GM21360 (cell line): ENCODE results near the gene METTL22.
A peak's percentile ranks its signal among the peaks of the same experiment; 100 is the strongest.
"Not testable (repeated sequence)": the region's sequence is repeated elsewhere in the genome, so short reads cannot be mapped to it uniquely, and the experiment has no call there.

Experiments used
- ATAC-seq: cut with Tn5 transposase; IDR thresholded peaks from one replicate; pipeline ENCODE4 v1.9.1; 2021; ENCODE audit warnings: mild to moderate bottlenecking, moderate library complexity; ENCODE audit not compliant: unreplicated experiment

The METTL22 gene

DNA sequence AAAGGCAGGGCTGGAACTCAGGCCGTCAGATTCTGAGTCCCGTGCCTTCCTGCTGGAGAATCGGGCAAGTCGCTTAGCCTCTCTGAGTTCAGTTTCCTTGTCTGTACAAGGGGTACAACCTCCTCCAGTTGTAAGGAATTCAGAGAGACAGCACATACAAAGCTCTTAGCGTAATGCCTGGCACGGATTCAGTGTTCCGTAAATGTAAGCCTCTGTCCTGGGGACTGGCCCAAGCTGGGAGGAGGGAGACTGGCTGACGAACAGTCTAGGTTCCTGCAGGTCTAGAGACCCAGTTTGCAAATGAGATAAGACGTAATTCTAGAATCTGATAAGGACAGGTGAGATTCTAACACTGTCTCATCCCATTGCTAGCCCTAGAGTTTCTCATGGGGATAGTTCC, 9.9 kb downstream of the METTL22 start:
- no peak for ATAC-seq

DNA sequence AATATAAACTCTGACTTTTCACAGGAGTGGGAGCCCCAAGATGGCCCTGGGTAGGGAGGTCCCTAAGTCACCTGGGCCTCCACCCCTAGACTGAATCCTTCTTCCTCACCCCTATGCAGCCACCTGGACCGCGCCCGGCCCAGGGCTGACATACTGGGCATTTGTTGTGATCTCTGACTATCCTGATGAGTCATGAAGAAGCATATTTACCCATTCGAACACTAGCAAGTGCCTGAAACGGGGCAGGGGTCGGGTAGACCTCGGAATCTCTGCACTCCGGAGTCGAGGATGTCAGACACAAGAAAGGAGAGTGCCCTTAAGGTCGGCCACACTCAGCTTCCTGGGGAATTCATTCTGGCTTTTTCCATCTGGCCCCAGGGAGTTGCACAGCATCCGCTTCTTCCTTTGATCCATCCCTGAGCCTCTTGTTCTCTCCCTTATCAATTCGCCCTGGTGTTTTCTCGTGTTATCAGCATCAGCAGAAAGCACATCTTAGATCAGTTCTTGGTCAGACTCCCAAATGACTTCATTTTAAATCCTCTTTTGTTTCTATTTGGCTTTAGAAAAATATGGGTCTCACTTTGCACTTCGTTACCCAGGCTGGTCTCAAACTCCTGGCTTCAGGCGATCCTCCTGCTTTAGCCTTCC, 10.4 kb downstream of the METTL22 start:
- no peak for ATAC-seq

DNA sequence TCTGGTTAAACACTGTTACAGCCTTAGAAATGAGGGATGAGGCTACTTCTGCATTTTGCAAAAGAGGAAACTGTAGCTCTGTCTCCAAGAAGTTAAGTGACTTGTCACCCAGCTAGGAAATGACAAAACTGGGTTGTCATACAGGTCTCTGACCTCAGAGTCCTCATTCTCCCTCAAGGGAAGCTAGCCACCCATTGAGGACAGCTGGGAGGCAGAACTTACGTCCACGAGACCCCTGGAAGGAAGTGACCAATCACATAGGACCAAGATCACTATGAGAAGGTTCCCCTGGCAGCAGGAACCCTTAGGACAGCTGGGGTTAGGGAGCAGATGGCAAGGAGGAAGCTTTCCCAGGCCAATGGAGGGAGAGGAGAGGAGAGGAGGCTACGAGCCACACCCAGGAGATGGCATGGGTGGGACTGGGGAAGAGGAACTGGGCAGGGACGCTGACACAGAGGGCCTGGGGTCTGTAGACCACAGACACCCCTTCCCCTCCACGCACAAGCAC, 11.2 kb downstream of the METTL22 start:
- no peak for ATAC-seq

DNA sequence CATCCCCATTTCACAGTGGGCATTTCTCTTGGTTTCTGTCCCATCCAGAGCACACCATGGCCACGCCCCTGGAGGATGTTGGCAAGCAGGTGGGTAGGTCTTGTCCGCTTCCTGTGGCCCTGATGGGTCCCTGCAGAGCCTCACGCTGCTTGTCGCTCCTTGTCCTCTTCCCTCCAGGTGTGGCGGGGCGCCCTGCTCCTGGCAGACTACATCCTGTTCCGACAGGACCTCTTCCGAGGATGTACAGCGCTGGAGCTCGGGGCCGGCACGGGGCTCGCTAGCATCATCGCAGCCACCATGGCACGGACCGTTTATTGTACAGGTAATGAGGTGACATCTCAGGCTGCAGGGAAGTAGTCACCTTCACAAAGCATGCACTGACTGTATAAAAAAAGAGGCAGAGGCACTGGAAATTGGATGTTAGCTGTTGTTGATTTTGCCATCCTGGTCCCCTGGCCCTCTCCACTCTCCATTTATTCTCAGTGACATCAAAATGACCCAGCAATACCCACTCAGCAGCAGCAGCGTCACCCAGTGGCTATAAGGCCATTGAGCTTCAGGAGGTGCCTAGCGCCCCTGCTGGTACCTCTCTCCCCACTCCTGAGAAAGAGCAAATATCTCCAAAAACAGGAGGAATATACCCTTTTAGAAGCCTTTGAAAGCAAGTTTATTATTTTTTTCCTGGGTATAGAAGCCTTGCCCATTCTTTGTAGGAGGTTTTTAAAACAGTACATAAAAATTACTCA, 13.7 kb downstream of the METTL22 start:
- no peak for ATAC-seq

DNA sequence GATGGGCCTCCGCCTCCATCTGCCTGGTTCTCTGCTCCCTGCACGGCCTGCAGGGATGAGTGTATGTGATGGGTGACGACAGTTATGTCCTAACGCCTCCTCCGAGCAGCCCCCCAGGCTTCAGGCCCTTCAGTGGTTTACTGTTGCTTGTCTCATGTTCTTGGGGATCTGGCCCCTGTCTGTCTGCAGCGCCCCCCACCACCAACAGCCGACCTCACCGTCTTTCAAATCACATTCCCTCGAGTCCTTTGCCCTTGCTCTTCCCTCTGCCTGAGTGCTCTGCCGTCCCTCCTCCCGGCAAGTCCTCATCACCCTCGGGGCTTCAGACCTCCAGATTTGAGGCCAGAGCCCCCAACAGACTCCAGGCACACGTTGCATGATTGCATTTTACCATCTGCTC, 18.2 kb downstream of the METTL22 start:
- ATAC-seq = no peak

GRCh38 chr16:8641671-8642070, 20.2 kb downstream of the METTL22 start:
- no peak for ATAC-seq

GRCh38 chr16:8642146-8642545, 20.6 kb downstream of the METTL22 start:
- no peak for ATAC-seq

DNA sequence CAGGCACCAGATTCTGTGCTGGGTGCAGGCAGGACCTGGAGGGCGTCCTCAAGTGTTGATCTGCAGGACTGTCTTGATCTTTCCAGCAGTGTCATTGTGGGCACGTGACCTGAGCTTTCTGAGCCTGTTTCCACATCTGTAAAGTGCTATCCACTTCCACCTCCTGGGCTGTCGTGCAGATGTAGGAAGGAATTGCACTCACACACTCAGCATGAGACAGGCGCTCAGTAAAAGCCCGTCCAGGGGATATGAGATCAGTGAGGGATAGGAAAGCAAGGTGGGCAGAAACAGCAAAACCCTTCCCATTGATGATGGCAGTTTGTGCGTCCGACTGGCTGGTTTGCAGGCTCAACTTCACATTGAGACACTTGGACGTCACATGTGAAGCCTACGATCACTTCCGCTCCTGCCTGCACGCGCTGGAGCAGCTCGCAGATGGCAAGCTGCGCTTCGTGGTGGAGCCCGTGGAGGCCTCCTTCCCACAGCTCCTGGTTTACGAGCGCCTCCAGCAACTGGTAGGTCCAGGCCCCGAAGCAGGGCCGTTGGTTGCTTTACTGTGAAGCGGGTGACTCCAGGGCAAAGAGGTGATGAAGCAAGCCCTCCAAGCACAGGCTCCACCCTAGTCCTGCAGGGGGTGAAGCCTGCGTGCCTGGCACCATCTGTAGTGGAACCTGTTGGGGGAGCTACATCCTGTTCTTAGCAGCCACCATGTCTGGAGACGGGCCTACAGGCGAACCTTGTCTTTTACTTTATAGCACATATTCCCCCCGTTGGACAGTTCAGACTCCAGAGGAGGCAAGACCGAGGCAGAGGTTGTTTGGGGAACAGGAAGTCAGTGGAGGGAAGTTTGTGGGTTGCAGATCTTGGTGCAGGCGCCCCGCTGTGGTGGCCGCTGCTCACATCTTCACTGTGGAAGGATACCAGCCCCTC, 23.0 kb downstream of the METTL22 start:
- no peak for ATAC-seq

- no peak for ATAC-seq
Observed at GRCh38 chr16:8645141-8645521, 23.6 kb downstream of the METTL22 start.

- no peak for ATAC-seq
Observed at GRCh38 chr16:8645831-8646230, 24.3 kb downstream of the METTL22 start.

DNA sequence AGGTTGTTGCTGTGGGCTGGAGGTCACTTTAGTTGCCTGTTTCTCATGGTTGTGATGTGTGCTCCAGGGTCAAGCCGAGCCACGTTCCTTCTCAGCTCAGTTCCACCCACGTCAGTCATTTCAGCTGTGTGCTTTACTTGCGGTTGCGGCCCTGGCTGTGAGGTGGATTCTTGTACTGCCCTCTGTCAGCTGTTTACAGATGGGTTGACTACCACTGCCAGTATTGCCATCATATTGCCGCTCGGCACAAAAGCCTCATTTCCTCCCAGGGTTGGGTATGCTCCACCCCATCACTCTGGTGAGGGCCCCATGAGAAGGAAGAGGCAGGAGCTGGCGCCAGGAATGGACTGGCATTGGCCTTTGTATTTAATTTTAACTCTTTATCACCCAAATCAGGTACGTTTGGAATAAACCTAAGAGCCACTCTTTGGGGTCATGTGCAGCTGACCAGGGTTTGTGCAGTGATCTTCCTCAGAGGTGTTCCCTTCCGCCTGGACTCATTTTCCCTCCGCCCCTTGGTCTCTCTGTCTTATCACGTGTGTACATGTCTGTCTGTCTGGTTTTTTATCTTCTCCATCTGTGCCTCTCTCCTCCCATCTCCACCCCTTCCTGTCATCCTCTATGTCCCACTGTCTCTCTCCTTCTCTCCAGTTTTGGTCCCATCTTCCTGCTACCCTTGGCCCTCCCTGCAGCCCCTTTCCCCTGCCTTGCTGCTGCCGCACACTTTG, 25.0 kb downstream of the METTL22 start:
- no peak for ATAC-seq

DNA sequence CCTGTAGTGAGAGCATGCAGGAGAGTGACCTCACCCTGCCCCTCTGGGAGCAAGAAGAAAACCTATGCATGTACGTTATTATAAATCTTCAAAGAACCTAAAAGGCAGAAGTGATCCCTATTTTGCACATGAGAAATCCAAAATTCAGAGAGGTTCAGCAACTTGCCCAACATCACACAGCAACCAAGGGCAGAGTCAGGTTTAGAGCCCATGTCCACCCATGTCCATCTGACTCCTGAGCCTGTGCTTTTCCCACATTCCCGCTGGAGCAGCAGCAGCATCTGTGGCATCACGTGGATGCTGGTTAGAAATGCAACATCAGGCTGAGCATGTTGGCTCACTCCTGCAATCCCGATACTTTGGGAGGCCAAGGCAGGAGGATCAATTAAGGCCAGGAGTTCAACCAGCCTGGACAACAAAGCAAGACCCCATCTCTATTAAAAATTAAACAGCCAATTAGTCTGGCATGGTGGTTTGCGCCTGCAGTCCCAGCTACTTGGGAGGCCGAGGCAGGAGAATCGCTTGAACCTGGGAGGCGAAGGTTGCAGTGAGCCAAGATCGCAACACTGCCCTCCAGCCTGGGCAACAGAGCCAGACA, 26.3 kb downstream of the METTL22 start:
- ATAC-seq = no peak

GRCh38 chr16:8648877-8649276, 27.4 kb downstream of the METTL22 start:
- ATAC-seq = no peak

- ATAC-seq = no peak
Observed at GRCh38 chr16:8649829-8650554, 28.5 kb downstream of the METTL22 start.

GRCh38 chr16:8651958-8652357, 30.5 kb downstream of the METTL22 start:
- ATAC-seq = not testable (repeated sequence)

DNA sequence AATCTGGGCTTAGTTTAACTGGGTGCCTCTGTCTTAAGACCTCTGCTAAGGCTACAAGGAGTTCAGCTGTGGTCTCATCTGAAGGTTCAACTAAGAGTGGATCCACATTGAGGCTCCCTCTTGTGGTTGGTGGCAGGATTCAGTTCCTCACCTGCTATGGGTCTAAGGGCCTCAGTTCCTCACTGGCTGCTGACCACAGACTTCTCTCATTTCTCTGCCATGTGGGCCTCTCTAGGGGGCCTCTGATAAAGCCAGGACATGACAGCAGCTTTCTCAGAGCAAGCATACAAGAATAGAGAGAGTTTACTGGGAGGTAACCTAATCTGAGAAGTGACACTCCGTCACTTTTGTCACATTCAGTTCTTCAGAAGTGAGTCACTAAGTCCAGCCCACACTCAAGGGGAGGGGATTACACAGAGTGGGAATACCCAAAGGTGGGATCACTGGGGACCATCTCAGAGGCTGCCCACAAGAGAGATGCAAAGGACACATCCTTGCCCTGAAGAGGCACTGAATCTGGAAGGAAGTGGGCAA, 33.8 kb downstream of the METTL22 start:
- ATAC-seq = peak; percentile 79

- ATAC-seq = no peak
Observed at GRCh38 chr16:8656376-8656775, 34.9 kb downstream of the METTL22 start.

GRCh38 chr16:8660841-8661301, 39.4 kb downstream of the METTL22 start:
- ATAC-seq = peak; percentile 59

- no peak for ATAC-seq
Observed at GRCh38 chr16:8661703-8662102, 40.2 kb downstream of the METTL22 start.
